HS-5 (cell line): Measurements from ENCODE around the gene RPS3A.
"Not testable (repeated sequence)": the region's sequence is repeated elsewhere in the genome, so short reads cannot be mapped to it uniquely, and the experiment has no call there.

ENCODE experiments used
- DNase-seq: peaks from one replicate; pipeline ENCODE4 v3.0.0-alpha.2; 2012; ENCODE audit warnings: low read depth

The RPS3A gene

GRCh38 chr4:151114986-151115385 is 15.6 kb downstream of the RPS3A start:
- no peak for DNase-seq

GRCh38 chr4:151117371-151117962 is 18.0 kb downstream of the RPS3A start:
- DNase-seq = peak; percentile 33

- DNase-seq = no peak
Measured at GRCh38 chr4:151129796-151130195, 30.4 kb downstream of the RPS3A start.

- DNase-seq = no peak
Measured at GRCh38 chr4:151133311-151133710, 33.9 kb downstream of the RPS3A start.

GRCh38 chr4:151136048-151136447 is 36.6 kb downstream of the RPS3A start:
- DNase-seq = not testable (repeated sequence)

GRCh38 chr4:151139814-151140213 is 40.4 kb downstream of the RPS3A start:
- no peak for DNase-seq

GRCh38 chr4:151142758-151143157 is 43.3 kb downstream of the RPS3A start:
- DNase-seq = no peak

- DNase-seq = no peak
Measured at GRCh38 chr4:151143162-151143561, 43.7 kb downstream of the RPS3A start.

- DNase-seq = no peak
Measured at GRCh38 chr4:151143811-151144210, 44.4 kb downstream of the RPS3A start.

GRCh38 chr4:151144329-151145072 is 45.1 kb downstream of the RPS3A start:
- DNase-seq = no peak

- DNase-seq = no peak
Measured at GRCh38 chr4:151147000-151147399, 47.6 kb downstream of the RPS3A start.

- DNase-seq = no peak
Measured at GRCh38 chr4:151148261-151148660, 48.8 kb downstream of the RPS3A start.

GRCh38 chr4:151150821-151151580 is 51.6 kb downstream of the RPS3A start:
- DNase-seq = no peak

- no peak for DNase-seq
Measured at GRCh38 chr4:151152028-151152427, 52.6 kb downstream of the RPS3A start.

- DNase-seq = no peak
Measured at GRCh38 chr4:151153585-151153984, 54.2 kb downstream of the RPS3A start.
